H1 (cell line): ENCODE results near the gene SLC1A7. TPM values are rescaled to one million over a fixed set of nuclear protein-coding genes. Genes with fewer than 3 reads are reported as not detected.

Experiments used
- CTCF ChIA-PET: fragments of 300-600 bp; sonication (Branson Sonifier 250); formaldehyde crosslinking; loops from one replicate; lab custom pipeline; 2021; ENCODE audit not compliant: partially characterized antibody; lab: Charles Lee
- POLR2A ChIA-PET: fragments of 300-600 bp; sonication (Branson Sonifier 250); formaldehyde crosslinking; loops from one replicate; lab custom pipeline; 2021; ENCODE audit warnings: inconsistent platforms; ENCODE audit not compliant: partially characterized antibody; lab: Charles Lee
- DNase-seq, 2 experiments: peaks; one replicate each; pipeline versions ENCODE4 v3.0.0 to v3.0.0-alpha.2; 2010 to 2022; ENCODE audit warnings: low spot score in 2 of 2, low read depth in 1 of 2, mixed read lengths in 1 of 2
- FAIRE-seq: peaks from 2 replicates; lab custom pipeline; 2011; peaks lifted over from hg19 to GRCh38; lab: Jason Lieb, UNC
- H2AFZ ChIP-seq: 2 replicates; pipeline ENCODE4 v1.8.1; 2012; ENCODE audit warnings: low read length, inconsistent platforms
- H2AK5ac ChIP-seq: 2 replicates; pipeline ENCODE4 v1.6.1; 2013; ENCODE audit warnings: low read depth, low read length
- H2BK120ac ChIP-seq: replicated peaks from 2 replicates; pipeline ENCODE3; 2013; ENCODE audit warnings: low read depth, low read length, inconsistent platforms
- H2BK12ac ChIP-seq: 2 replicates; pipeline ENCODE4 v1.6.1; 2013; ENCODE audit warnings: low read depth, low read length
- H2BK15ac ChIP-seq: 2 replicates; pipeline ENCODE4 v1.6.1; 2013; ENCODE audit warnings: low read length
- H2BK20ac ChIP-seq: 2 replicates; pipeline ENCODE4 v1.6.1; 2013; ENCODE audit warnings: low read length
- H2BK5ac ChIP-seq: 2 replicates; pipeline ENCODE4 v1.6.1; 2013; ENCODE audit warnings: low read depth, low read length
- H3K14ac ChIP-seq: 2 replicates; pipeline ENCODE4 v1.6.1; 2013; ENCODE audit warnings: inconsistent platforms; ENCODE audit not compliant: insufficient read length
- H3K18ac ChIP-seq: 2 replicates; pipeline ENCODE4 v1.6.1; 2013; ENCODE audit warnings: low read length; ENCODE audit errors: extremely low read depth
- H3K23ac ChIP-seq: 2 replicates; pipeline ENCODE4 v1.6.1; 2013; ENCODE audit warnings: inconsistent platforms; ENCODE audit not compliant: insufficient read length
- H3K23me2 ChIP-seq: 2 replicates; pipeline ENCODE4 v1.6.1; 2013; ENCODE audit warnings: low read depth, low read length
- H3K27ac ChIP-seq: 2 replicates; pipeline ENCODE4 v1.6.1; 2011; ENCODE audit warnings: low read depth, low read length, inconsistent platforms
- H3K27me3 ChIP-seq, 4 experiments: replicated peaks in 1 of 4; 1 replicate in 1 of 4; 2 replicates in 3 of 4; pipeline versions ENCODE4 v1.6.1 to v1.8.1; 2011 to 2013; ENCODE audit warnings: low read length in 3 of 4, mild to moderate bottlenecking in 3 of 4, inconsistent platforms in 2 of 4, mixed read lengths in 2 of 4, moderate library complexity in 1 of 4; ENCODE audit not compliant: control insufficient read depth in 3 of 4, insufficient read depth in 3 of 4; ENCODE audit errors: extremely low read depth in 1 of 4
- H3K36me3 ChIP-seq, 4 experiments: 2 replicates each; pipeline versions ENCODE4 v1.6.1 to v1.8.1; 2011 to 2013; ENCODE audit warnings: mild to moderate bottlenecking in 4 of 4, low read length in 3 of 4, moderate library complexity in 2 of 4, control low read depth in 1 of 4, inconsistent platforms in 1 of 4; ENCODE audit not compliant: insufficient read depth in 4 of 4, control insufficient read depth in 2 of 4
- H3K4ac ChIP-seq: replicated peaks from 2 replicates; pipeline ENCODE3; 2013; ENCODE audit warnings: low read length, low read depth, mixed read lengths, inconsistent platforms; ENCODE audit not compliant: insufficient read length
- H3K4me1 ChIP-seq, 4 experiments: replicated peaks in 1 of 4; 1 replicate in 1 of 4; 2 replicates in 3 of 4; pipeline versions ENCODE4 v1.6.1 to v1.8.1; 2011 to 2013; ENCODE audit warnings: low read length in 3 of 4, inconsistent platforms in 2 of 4, mixed read lengths in 1 of 4; ENCODE audit not compliant: insufficient read depth in 4 of 4, control insufficient read depth in 3 of 4
- H3K4me2 ChIP-seq, 2 experiments: 2 replicates each; pipeline versions ENCODE4 v1.6.1 to v1.8.1; 2011 to 2013; ENCODE audit warnings: low read depth in 2 of 2, low read length in 2 of 2, control low read depth in 1 of 2, inconsistent platforms in 1 of 2, mild to moderate bottlenecking in 1 of 2; ENCODE audit not compliant: insufficient read depth in 1 of 2
- H3K4me3 ChIP-seq, 4 experiments: fragments of 200-600, 300-600 bp in 1 of 4; sonication (generic), shearing (Covaris generic), sonication (Bioruptor Twin) in 1 of 4; 2 replicates each; pipeline versions ENCODE4 v1.5.1 to v1.8.1; 2011 to 2016; ENCODE audit warnings: low read length in 4 of 4, low read depth in 3 of 4, control low read depth in 2 of 4, inconsistent platforms in 2 of 4, mild to moderate bottlenecking in 2 of 4, mixed read lengths in 1 of 4, moderate library complexity in 1 of 4; ENCODE audit not compliant: insufficient read depth in 2 of 4; ENCODE audit errors: extremely low read depth in 1 of 4
- H3K56ac ChIP-seq: replicated peaks from 2 replicates; pipeline ENCODE3; 2013; ENCODE audit warnings: low read depth, mild to moderate bottlenecking, mixed read lengths, low read length, inconsistent platforms; ENCODE audit not compliant: insufficient read length
- H3K79me1 ChIP-seq: 2 replicates; pipeline ENCODE4 v1.6.1; 2013; ENCODE audit warnings: low read depth, low read length, control low read depth
- H3K79me2 ChIP-seq, 2 experiments: 2 replicates each; pipeline versions ENCODE4 v1.6.1 to v1.8.1; 2012 to 2013; ENCODE audit warnings: low read length in 2 of 2, mild to moderate bottlenecking in 2 of 2, inconsistent platforms in 1 of 2; ENCODE audit not compliant: insufficient read depth in 2 of 2, control insufficient read depth in 1 of 2
- H3K9ac ChIP-seq, 4 experiments: replicated peaks in 1 of 4; 1 replicate in 1 of 4; 2 replicates in 3 of 4; pipeline versions ENCODE4 v1.6.1 to v1.8.1; 2011 to 2013; ENCODE audit warnings: low read depth in 3 of 4, low read length in 3 of 4, control low read depth in 2 of 4, mild to moderate bottlenecking in 2 of 4, moderate library complexity in 2 of 4, inconsistent platforms in 1 of 4; ENCODE audit errors: extremely low read depth in 1 of 4
- H3K9me3 ChIP-seq, 2 experiments: 2 replicates each; pipeline versions ENCODE4 v1.6.1 to v1.8.1; 2012 to 2013; ENCODE audit warnings: mild to moderate bottlenecking in 2 of 2, moderate library complexity in 2 of 2, control low read depth in 1 of 2, inconsistent platforms in 1 of 2, low read depth in 1 of 2, low read length in 1 of 2, mixed read lengths in 1 of 2; ENCODE audit not compliant: insufficient read depth in 2 of 2
- H4K20me1 ChIP-seq, 2 experiments: replicated peaks in 1 of 2; 2 replicates each; pipeline versions ENCODE3 to v1.8.1; 2011 to 2013; ENCODE audit warnings: inconsistent platforms in 2 of 2, low read length in 2 of 2, mild to moderate bottlenecking in 1 of 2; ENCODE audit not compliant: insufficient read depth in 2 of 2, control insufficient read depth in 1 of 2
- H4K5ac ChIP-seq: 2 replicates; pipeline ENCODE4 v1.6.1; 2013; ENCODE audit warnings: low read length, low read depth, mixed read lengths, inconsistent platforms; ENCODE audit not compliant: insufficient read length
- H4K8ac ChIP-seq: 2 replicates; pipeline ENCODE4 v1.8.0; 2013; ENCODE audit warnings: mild to moderate bottlenecking, moderate library complexity, low read length, inconsistent platforms; ENCODE audit not compliant: insufficient read depth; ENCODE audit errors: extremely low read depth
- H4K91ac ChIP-seq: replicated peaks from 2 replicates; pipeline ENCODE3; 2013; ENCODE audit warnings: low read length, mixed read lengths, inconsistent platforms; ENCODE audit not compliant: insufficient read length
- BCL11A ChIP-seq, 2 experiments: IDR thresholded peaks; one replicate each; pipeline ENCODE4 v1.6.1; 2011; ENCODE audit warnings: low read depth in 2 of 2, low read length in 2 of 2, mild to moderate bottlenecking in 2 of 2
- PHF8 ChIP-seq: fragments of 200-600 bp; sonication (generic); conservative IDR thresholded peaks from 2 replicates; pipeline ENCODE4 v1.7.1; 2012; ENCODE audit warnings: low read depth, mild to moderate bottlenecking, inconsistent platforms, low read length, moderate library complexity
- SIX5 ChIP-seq: IDR thresholded peaks from 2 replicates; pipeline ENCODE4 v1.6.1; 2011; ENCODE audit warnings: mild to moderate bottlenecking, low read depth, low read length
- SP1 ChIP-seq: IDR thresholded peaks from 2 replicates; pipeline ENCODE4 v1.6.1; 2011; ENCODE audit warnings: low read depth, low read length
- SP2 ChIP-seq: IDR thresholded peaks from 2 replicates; pipeline ENCODE4 v1.6.1; 2012; ENCODE audit warnings: mild to moderate bottlenecking, low read length, inconsistent platforms
- SRF ChIP-seq: IDR thresholded peaks from 2 replicates; pipeline ENCODE4 v1.6.1; 2011; ENCODE audit warnings: mild to moderate bottlenecking, low read depth, low read length, moderate library complexity
- SUZ12 ChIP-seq: fragments of 200-600 bp; sonication (generic); IDR thresholded peaks from 2 replicates; pipeline ENCODE4 v1.6.1; 2012; ENCODE audit warnings: mild to moderate bottlenecking, inconsistent platforms, low read length, moderate library complexity, mixed read lengths
- WGBS, 2 experiments: shearing (Covaris generic) in 1 of 2; methylation state at CpG; one replicate each; pipeline versions ENCODE4 v1.1.6 to v1.1.7; 2013 to 2015; ENCODE audit warnings: low lambda C conversion rate in 2 of 2, mixed read lengths in 2 of 2, inconsistent platforms in 1 of 2, low coverage in 1 of 2, missing lambda C conversion rate in 1 of 2; ENCODE audit not compliant: insufficient replicate concordance in 2 of 2, insufficient coverage in 1 of 2, insufficient read length in 1 of 2; ENCODE audit errors: extremely low coverage in 1 of 2, missing lambda C conversion rate in 1 of 2; 5-methylcytosine and 5-hydroxymethylcytosine counted together
- polyA plus RNA-seq, 7 experiments: library from polyadenylated mRNA; depleted of rRNA in 3 of 7; stranded (reverse) in 5 of 7; unstranded in 2 of 7; fragments of >200 nt in 5 of 7; fragments of 200-250 nt in 2 of 7; gene quantifications; 1 replicate in 5 of 7; 2 replicates in 1 of 7; 4 replicates in 1 of 7; pipeline versions ENCODE4 v1.2.1 to v1.2.3, GENCODE V29; 2011 to 2013; ENCODE audit warnings: missing spikeins in 2 of 7, mixed read lengths in 2 of 7
- total RNA-seq: library from RNA; stranded (reverse); fragmentation: NEBNext Ultra II Directional; extraction: Animal tissue kit (Norgen Biotek cat#: 25700); gene quantifications from 2 replicates; pipeline ENCODE4 v1.2.1, GENCODE V29; 2021

Gene SLC1A7
- total and polyA plus RNA-seq, 2 of the 8 experiments (the other 6 are each of a cell fraction or from before 2014, with no cell fraction given), result not detected

- FAIRE-seq, result no peak
- POLR2A ChIA-PET, result no interaction called here
Measured at GRCh38 chr1:53074313-53075154, 67.9 kb downstream of the SLC1A7 start.

More at GRCh38 chr1:53074313-53075154, 67.9 kb downstream of the SLC1A7 start:
- no peaks in the 10 kb centered on the region for H3K27me3 ChIP-seq
- peaks cover 0 to 4% (median 0%) of the 10 kb centered on the region in 4 experiments; a peak in 2 of 7 replicates for H3K4me1 ChIP-seq
- no peak overlapping the region for H3K14ac ChIP-seq
- 92% methylated on average over 3 of the region's 8 CpGs; no CpG with 5 or more reads in 1 of the 2 experiments for WGBS, 2 experiments
- H2BK15ac ChIP-seq, result no peak overlapping the region; the same call in 1 of the 2 replicates
- no peak overlapping the region for H3K27ac ChIP-seq
- no peak overlapping the region for H4K91ac ChIP-seq
- CTCF ChIA-PET, result interaction anchor here (0.7 to 5.9 kb wide), 3 partner anchors 13 to 86 kb away, joined by 3 to 23 read pairs (median 3); no protein-coding TSS in a partner anchor
- no peak overlapping the region for H2BK20ac ChIP-seq
- no peak overlapping the region for H3K4me2 ChIP-seq
- no peak overlapping the region for H2BK12ac ChIP-seq
- H3K36me3 ChIP-seq, result no peaks in the 10 kb centered on the region
- H3K23me2 ChIP-seq, result peaks cover 2% of the 10 kb centered on the region; the same call in 1 of the 2 replicates
- H3K18ac ChIP-seq, result no peak overlapping the region
- no peak overlapping the region for H3K4ac ChIP-seq
- H3K4me3 ChIP-seq, result no peak overlapping the region
- H3K9me3 ChIP-seq, result no peaks in the 10 kb centered on the region
- H4K20me1 ChIP-seq, result no peaks in the 10 kb centered on the region
- no peak overlapping the region for H2BK5ac ChIP-seq
- TF ChIP-seq PHF8, result no peak
- no peak for TF ChIP-seq SUZ12
- TF ChIP-seq SIX5, result no peak
- TF ChIP-seq BCL11A (IDR thresholded peaks at IDR 0.05; ENCODE audit: low read depth in 2 of 2, low read length in 2 of 2), result no peak
- TF ChIP-seq SP2, result no peak
- TF ChIP-seq SP1, result no peak
- no peak for TF ChIP-seq SRF
- TF ChIP-seq, all 59 proteins: peak for 0
- Histone ChIP-seq H2AFZ (no peak overlapping the region), H2BK120ac (no peak overlapping the region), H4K8ac (no peak overlapping the region), H3K79me1 (no peaks in the 10 kb centered on the region), H3K9ac (no peak overlapping the region), H3K56ac (no peak overlapping the region), H2AK5ac (no peak overlapping the region), H4K5ac (no peak overlapping the region), H3K79me2 (no peaks in the 10 kb centered on the region), H3K23ac (no peak overlapping the region)
- no peak for DNase-seq
